ENCODE results near the gene ACSF2.
"Not testable (repeated sequence)": the region's sequence is repeated elsewhere in the genome, so short reads cannot be mapped to it uniquely, and the experiment has no call there.

ACSF2 gene

DNA sequence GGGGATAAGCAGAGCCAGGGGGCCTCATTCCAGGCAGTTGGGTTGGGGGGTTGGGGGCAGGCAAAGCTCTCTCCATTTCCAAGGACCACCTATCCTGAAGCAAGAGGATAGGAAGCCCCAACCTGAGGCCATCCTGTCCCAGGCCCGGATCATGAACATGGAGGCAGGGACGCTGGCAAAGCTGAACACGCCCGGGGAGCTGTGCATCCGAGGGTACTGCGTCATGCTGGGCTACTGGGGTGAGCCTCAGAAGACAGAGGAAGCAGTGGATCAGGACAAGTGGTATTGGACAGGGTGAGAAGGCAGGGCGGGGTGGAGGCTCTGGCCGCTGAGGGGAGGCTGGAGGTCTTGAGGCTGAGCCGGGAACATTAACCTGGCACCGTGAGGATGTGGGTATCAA lies 46.3 kb downstream of the ACSF2 start:
- no peak overlapping the region for H2AFZ ChIP-seq (ENCODE audit: low read depth, low read length, severe bottlenecking)
- no peaks in the 10 kb centered on the region for H3K79me2 ChIP-seq (ENCODE audit: insufficient read depth, low read length)
- H3K9me2 ChIP-seq (replicated peaks; ENCODE audit: insufficient read depth, low read length) = no peaks in the 10 kb centered on the region
- H3K27ac ChIP-seq (ENCODE audit: low read depth, low read length) = no peak overlapping the region
- no peaks in the 10 kb centered on the region for H3K36me3 ChIP-seq (ENCODE audit: low read length)
- no peak overlapping the region for H3K4me3 ChIP-seq (ENCODE audit: insufficient read depth, low read length, poor library complexity, severe bottlenecking)
- H3K4me2 ChIP-seq (ENCODE audit: low read depth, low read length, poor library complexity, severe bottlenecking) = no peak overlapping the region
- H3F3A ChIP-seq (ENCODE audit: insufficient read depth) = no peaks in the 10 kb centered on the region
- no peaks in the 10 kb centered on the region for H3K27me3 ChIP-seq (ENCODE audit: low read length)
- no peaks in the 10 kb centered on the region for H4K20me1 ChIP-seq (ENCODE audit: low read depth, low read length)
- H3K9ac ChIP-seq (ENCODE audit: low read length) = no peak overlapping the region
- H3K9me3 ChIP-seq (ENCODE audit: insufficient read depth, low read length) = no peaks in the 10 kb centered on the region
- TF ChIP-seq CTCF (IDR thresholded peaks at IDR 0.05; ENCODE audit: insufficient read depth, low read length, poor library complexity, severe bottlenecking) (no peak), EZH2phosphoT487 (conservative IDR thresholded peaks at IDR 0.05; ENCODE audit: low read length) (no peak)

GRCh38 chr17:50472761-50473161 lies 46.7 kb downstream of the ACSF2 start:
- not testable (repeated sequence) for H3K9ac ChIP-seq (ENCODE audit: low read length); H3K79me2 ChIP-seq (ENCODE audit: insufficient read depth, low read length); H3K4me2 ChIP-seq (ENCODE audit: low read depth, low read length, poor library complexity, severe bottlenecking); H3K27me3 ChIP-seq (ENCODE audit: low read length); H3K9me2 ChIP-seq (replicated peaks; ENCODE audit: insufficient read depth, low read length); H3K27ac ChIP-seq (ENCODE audit: low read depth, low read length); H3F3A ChIP-seq (ENCODE audit: insufficient read depth); H3K36me3 ChIP-seq (ENCODE audit: low read length); H4K20me1 ChIP-seq (ENCODE audit: low read depth, low read length); H3K4me3 ChIP-seq (ENCODE audit: insufficient read depth, low read length, poor library complexity, severe bottlenecking); H3K9me3 ChIP-seq (ENCODE audit: insufficient read depth, low read length); H2AFZ ChIP-seq (ENCODE audit: low read depth, low read length, severe bottlenecking)

DNA sequence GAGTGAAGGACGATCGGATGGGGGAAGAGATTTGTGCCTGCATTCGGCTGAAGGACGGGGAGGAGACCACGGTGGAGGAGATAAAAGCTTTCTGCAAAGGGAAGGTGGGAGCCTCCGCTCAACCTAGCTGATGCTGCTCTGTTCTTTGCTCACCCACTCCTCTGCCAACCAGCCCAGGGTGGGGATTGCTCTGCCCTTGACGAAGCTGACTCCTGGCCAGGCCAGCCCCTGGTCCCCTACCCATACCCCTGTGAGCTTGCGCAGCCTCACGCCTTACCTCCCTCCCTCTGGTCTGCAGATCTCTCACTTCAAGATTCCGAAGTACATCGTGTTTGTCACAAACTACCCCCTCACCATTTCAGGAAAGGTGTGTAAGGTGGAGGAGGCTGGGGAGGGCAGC lies 47.9 kb downstream of the ACSF2 start:
- Histone ChIP-seq H3K79me2 (ENCODE audit: insufficient read depth, low read length) (no peaks in the 10 kb centered on the region), H3K4me3 (ENCODE audit: insufficient read depth, low read length, poor library complexity, severe bottlenecking) (no peak overlapping the region), H3K27me3 (ENCODE audit: low read length) (no peaks in the 10 kb centered on the region), H3K36me3 (ENCODE audit: low read length) (no peaks in the 10 kb centered on the region), H3K9me2 (replicated peaks; ENCODE audit: insufficient read depth, low read length) (no peaks in the 10 kb centered on the region), H3K27ac (ENCODE audit: low read depth, low read length) (no peak overlapping the region), H4K20me1 (ENCODE audit: low read depth, low read length) (no peaks in the 10 kb centered on the region), H2AFZ (ENCODE audit: low read depth, low read length, severe bottlenecking) (no peak overlapping the region), H3K4me2 (ENCODE audit: low read depth, low read length, poor library complexity, severe bottlenecking) (no peak overlapping the region), H3K9me3 (ENCODE audit: insufficient read depth, low read length) (no peaks in the 10 kb centered on the region), H3K9ac (ENCODE audit: low read length) (no peak overlapping the region), H3F3A (ENCODE audit: insufficient read depth) (peaks cover 4% of the 10 kb centered on the region)
- TF ChIP-seq EZH2phosphoT487 (conservative IDR thresholded peaks at IDR 0.05; ENCODE audit: low read length) (no peak), CTCF (IDR thresholded peaks at IDR 0.05; ENCODE audit: insufficient read depth, low read length, poor library complexity, severe bottlenecking) (no peak)

DNA sequence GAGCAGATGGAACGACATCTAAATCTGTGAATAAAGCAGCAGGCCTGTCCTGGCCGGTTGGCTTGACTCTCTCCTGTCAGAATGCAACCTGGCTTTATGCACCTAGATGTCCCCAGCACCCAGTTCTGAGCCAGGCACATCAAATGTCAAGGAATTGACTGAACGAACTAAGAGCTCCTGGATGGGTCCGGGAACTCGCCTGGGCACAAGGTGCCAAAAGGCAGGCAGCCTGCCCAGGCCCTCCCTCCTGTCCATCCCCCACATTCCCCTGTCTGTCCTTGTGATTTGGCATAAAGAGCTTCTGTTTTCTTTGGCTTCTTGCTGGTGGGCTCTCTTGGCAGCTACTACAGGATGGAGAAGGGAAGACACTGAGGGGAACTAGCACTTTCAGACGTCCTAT lies 48.5 kb downstream of the ACSF2 start:
- Histone ChIP-seq H4K20me1 (ENCODE audit: low read depth, low read length) (no peaks in the 10 kb centered on the region), H3K4me2 (ENCODE audit: low read depth, low read length, poor library complexity, severe bottlenecking) (no peak overlapping the region), H3K79me2 (ENCODE audit: insufficient read depth, low read length) (no peaks in the 10 kb centered on the region), H3K36me3 (ENCODE audit: low read length) (no peaks in the 10 kb centered on the region), H3K9me2 (replicated peaks; ENCODE audit: insufficient read depth, low read length) (no peaks in the 10 kb centered on the region), H3K9me3 (ENCODE audit: insufficient read depth, low read length) (no peaks in the 10 kb centered on the region), H3K27me3 (ENCODE audit: low read length) (no peaks in the 10 kb centered on the region), H3F3A (ENCODE audit: insufficient read depth) (peaks cover 8% of the 10 kb centered on the region), H3K9ac (ENCODE audit: low read length) (no peak overlapping the region), H3K4me3 (ENCODE audit: insufficient read depth, low read length, poor library complexity, severe bottlenecking) (no peak overlapping the region), H3K27ac (ENCODE audit: low read depth, low read length) (no peak overlapping the region), H2AFZ (ENCODE audit: low read depth, low read length, severe bottlenecking) (no peak overlapping the region)
- no peak for TF ChIP-seq CTCF (IDR thresholded peaks at IDR 0.05; ENCODE audit: insufficient read depth, low read length, poor library complexity, severe bottlenecking)
- TF ChIP-seq EZH2phosphoT487 (conservative IDR thresholded peaks at IDR 0.05; ENCODE audit: low read length) = no peak

Data from SU-DHL-6 (cell line).